Sigmoid colon (tissue), 4 donors: ENCODE results near the gene CACNG4.

Experiments
- EP300 ChIP-seq, 4 donors: sonication (generic); formaldehyde crosslinking; IDR thresholded peaks; one replicate each; pipeline ENCODE4 v1.6.1; 2017; ENCODE audit warnings: antibody characterized with exemption in 4 of 4
- POLR2AphosphoS5 ChIP-seq, 4 donors: sonication (generic); formaldehyde crosslinking; IDR thresholded peaks; one replicate each; pipeline ENCODE4 v1.6.1; 2017; ENCODE audit warnings: antibody characterized with exemption in 4 of 4

- TF ChIP-seq EP300 (IDR thresholded peaks at IDR 0.05) (no peak), POLR2AphosphoS5 (IDR thresholded peaks at IDR 0.05) (no peak)
Observed at GRCh38 chr17:66938656-66939055, 25.9 kb upstream of the CACNG4 start.
